Prostate gland (tissue), 2 donors: Measurements from ENCODE around the gene GMDS. TPM values are rescaled to one million over a fixed set of nuclear protein-coding genes. Genes with fewer than 3 reads are reported as not detected.

Experiments used
- DNase-seq: peaks from one replicate; pipeline ENCODE4 v3.0.0-alpha.2; 2019; ENCODE audit warnings: low spot score
- H3K27ac ChIP-seq, 2 donors: fragments of 200-600 bp; sonication (generic); 2 replicates each; pipeline ENCODE4 v1.5.1; 2017 to 2019
- H3K27me3 ChIP-seq: fragments of 200-600 bp; sonication (generic); replicated peaks from 2 replicates; pipeline ENCODE4 v1.5.1; 2019; ENCODE audit not compliant: insufficient read depth
- H3K36me3 ChIP-seq, 2 donors: fragments of 200-600 bp; sonication (generic); 1 replicate in 1 of 2; 2 replicates in 1 of 2; pipeline versions ENCODE4 v1.5.1 to v1.8.1; 2017 to 2019
- H3K4me1 ChIP-seq: fragments of 200-600 bp; sonication (generic); replicated peaks from 2 replicates; pipeline ENCODE4 v1.5.1; 2019
- H3K4me3 ChIP-seq, 2 donors: fragments of 200-600 bp; sonication (generic); 2 replicates each; pipeline ENCODE4 v1.5.1; 2017 to 2019
- H3K9me3 ChIP-seq: fragments of 200-600 bp; sonication (generic); 2 replicates; pipeline ENCODE4 v1.5.1; 2017
- POLR2A ChIP-seq: fragments of 450-650 bp; IDR thresholded peaks from one replicate; pipeline ENCODE4 v1.6.1; 2016; ENCODE audit warnings: antibody characterized with exemption, mild to moderate bottlenecking
- POLR2AphosphoS5 ChIP-seq: sonication (generic); formaldehyde crosslinking; IDR thresholded peaks from one replicate; pipeline ENCODE4 v1.6.1; 2017; ENCODE audit warnings: antibody characterized with exemption
- WGBS: methylation state at CpG from one replicate; pipeline ENCODE4 v1.1.5; 2018; 5-methylcytosine and 5-hydroxymethylcytosine counted together
- intact Hi-C: fragments of 100-400 bp; cut with DNase I; formaldehyde crosslinking; loops from one replicate; pipeline ENCODE4 v1.14.2; 2022
- total RNA-seq, 2 donors: library from RNA; depleted of rRNA; stranded (reverse); fragments of >200 nt; gene quantifications; one replicate each; pipeline ENCODE4 v1.1.0, GENCODE V29; 2016
- TF ChIP-seq, protein P1 (sequence below), 4 experiments: fragments of 200-600 bp in 2 of 4; fragments of 450-650 bp in 2 of 4; sonication (generic) in 2 of 4; IDR thresholded peaks; 1 replicate in 3 of 4; 2 replicates in 1 of 4; pipeline ENCODE4 v1.5.1; 2016 to 2019; ENCODE audit warnings: antibody characterized with exemption in 4 of 4, mild to moderate bottlenecking in 2 of 4, moderate library complexity in 2 of 4

The GMDS gene
- total RNA-seq, 2 donors from 2014 or later = 24.9 to 29.9 TPM

DNA sequence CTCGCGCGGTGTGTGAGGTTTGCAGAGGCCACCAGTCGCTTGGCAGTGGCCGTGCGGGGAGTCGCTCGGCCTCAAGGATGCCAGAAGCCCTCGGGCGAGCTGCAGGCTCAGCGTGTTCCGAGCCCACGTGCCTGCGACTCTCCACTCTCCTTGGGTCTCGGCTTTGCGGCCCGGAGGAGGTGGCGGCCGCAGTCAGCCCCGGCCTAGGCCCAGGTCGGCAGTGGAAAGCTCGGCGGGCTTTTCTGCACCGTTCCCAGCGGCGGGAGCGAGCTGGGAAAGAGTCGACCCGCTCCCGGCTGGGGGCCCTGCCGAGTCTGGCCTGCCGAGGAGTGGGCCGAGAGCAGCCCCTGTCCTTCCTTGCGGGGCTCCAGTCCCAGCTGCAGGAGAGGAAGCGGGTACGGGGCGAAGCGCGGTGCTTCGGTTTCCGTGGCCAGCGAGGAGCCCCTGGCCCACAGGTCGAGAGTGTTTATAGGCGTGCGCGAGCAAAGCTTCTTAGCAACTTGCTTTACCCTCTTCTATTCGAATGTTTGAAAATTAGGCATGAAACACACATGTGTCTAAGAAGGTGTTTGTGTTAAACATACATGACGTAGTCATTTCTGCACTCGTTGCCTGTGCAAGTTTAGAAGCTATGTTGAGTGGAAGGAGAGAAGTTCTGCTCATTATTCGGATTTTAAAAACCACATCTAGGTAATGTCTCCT, 630.1 kb downstream of the GMDS start:
- DNase-seq = no peak
- no peaks in the 10 kb centered on the region for H3K36me3 ChIP-seq
- peak overlapping the region; percentile 51 to 58 for H3K4me3 ChIP-seq
- H3K9me3 ChIP-seq = no peaks in the 10 kb centered on the region
- WGBS = 60% methylated on average over 25 of the region's 50 CpGs
- TF ChIP-seq, protein P1, sequence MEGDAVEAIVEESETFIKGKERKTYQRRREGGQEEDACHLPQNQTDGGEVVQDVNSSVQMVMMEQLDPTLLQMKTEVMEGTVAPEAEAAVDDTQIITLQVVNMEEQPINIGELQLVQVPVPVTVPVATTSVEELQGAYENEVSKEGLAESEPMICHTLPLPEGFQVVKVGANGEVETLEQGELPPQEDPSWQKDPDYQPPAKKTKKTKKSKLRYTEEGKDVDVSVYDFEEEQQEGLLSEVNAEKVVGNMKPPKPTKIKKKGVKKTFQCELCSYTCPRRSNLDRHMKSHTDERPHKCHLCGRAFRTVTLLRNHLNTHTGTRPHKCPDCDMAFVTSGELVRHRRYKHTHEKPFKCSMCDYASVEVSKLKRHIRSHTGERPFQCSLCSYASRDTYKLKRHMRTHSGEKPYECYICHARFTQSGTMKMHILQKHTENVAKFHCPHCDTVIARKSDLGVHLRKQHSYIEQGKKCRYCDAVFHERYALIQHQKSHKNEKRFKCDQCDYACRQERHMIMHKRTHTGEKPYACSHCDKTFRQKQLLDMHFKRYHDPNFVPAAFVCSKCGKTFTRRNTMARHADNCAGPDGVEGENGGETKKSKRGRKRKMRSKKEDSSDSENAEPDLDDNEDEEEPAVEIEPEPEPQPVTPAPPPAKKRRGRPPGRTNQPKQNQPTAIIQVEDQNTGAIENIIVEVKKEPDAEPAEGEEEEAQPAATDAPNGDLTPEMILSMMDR (IDR thresholded peaks at IDR 0.05) = no peak
- TF ChIP-seq POLR2A (no peak), POLR2AphosphoS5 (no peak)
- H3K27ac ChIP-seq = peak overlapping the region; percentile 83 to 91
- no peaks in the 10 kb centered on the region for H3K4me1 ChIP-seq
- H3K27me3 ChIP-seq = peaks cover 8% of the 10 kb centered on the region
- intact Hi-C loops = no loop called here

DNA sequence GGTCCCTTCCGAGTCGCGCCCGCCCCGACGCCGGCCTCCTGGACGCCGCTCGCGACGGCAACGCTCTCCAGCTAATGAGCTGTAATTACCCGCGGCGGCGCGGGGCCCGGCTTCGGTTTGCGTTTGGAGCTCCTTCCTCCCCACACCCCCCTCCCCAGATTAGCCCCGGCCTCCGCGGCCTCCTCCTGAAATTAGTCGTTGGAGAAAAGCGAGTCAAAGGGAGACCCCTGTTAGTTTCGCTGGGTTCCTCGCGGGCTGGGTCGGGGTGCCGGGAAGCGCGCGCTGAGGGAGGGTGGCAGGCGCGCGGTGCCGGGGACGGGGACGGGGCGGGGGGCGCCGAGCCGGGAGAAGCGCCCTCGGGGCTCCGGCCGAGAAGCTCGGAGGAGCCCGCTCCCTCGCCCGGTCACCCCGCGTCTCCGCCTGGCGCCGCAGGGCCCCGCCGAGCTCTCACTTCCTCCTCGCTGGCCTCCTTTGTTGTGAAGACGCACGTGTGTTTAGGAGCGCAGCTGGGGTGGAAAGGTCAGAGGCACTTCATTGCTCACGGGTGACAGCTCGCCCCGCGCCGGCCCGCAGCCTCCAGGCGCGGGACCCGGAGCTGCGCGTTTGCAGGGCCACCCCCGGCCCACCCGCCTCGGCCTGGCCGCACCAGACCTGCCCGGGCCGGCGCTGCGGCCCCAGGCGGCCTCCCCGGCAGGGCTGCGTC, 630.8 kb downstream of the GMDS start:
- Histone ChIP-seq H3K27ac (peak overlapping the region; percentile 83 to 91), H3K27me3 (peaks cover 5% of the 10 kb centered on the region), H3K36me3 (no peaks in the 10 kb centered on the region), H3K4me3 (peak overlapping the region; percentile 51 to 58), H3K9me3 (no peaks in the 10 kb centered on the region), H3K4me1 (no peaks in the 10 kb centered on the region)
- WGBS = 37% methylated on average over 84 of the region's 85 CpGs
- TF ChIP-seq POLR2A (no peak), POLR2AphosphoS5 (no peak)
- TF ChIP-seq, protein P1 (IDR thresholded peaks at IDR 0.05) = no peak
- intact Hi-C loops = no loop called here
- no peak for DNase-seq

DNA sequence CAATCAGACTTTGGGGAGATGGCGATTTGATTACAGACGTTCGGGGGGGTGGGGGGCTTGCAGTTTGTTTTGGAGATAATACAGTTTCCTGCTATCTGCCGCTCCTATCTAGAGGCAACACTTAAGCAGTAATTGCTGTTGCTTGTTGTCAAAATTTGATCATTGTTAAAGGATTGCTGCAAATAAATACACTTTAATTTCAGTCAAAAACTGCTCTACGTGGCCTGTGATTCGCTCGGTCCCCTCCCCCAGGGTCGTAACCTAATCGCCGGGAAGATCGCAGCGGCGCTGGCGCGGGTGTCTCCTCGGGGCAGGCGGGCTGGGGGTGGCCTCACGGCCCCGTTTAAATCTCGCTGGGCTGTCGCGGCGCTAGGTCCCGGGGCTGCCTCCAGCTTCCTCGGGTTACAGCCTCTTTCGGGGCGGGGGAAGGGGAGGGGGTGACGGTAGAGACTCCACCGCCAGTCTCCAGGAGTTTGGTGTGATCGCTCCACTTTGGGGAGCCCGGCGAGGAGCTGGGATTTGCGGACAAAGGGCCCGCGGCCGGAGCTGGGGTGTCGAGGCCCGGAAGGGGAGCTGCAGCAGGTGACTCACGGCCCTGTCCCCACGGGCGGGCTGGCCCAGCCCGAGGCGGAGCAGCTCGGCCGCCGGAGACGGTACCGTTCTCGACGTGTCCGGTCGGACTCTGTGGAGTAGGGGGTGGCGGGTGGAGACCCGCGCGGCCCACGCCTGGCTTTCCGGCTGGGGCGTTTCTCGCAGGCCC, 631.5 kb downstream of the GMDS start:
- 13% methylated on average over 45 of the region's 60 CpGs for WGBS
- Histone ChIP-seq H3K9me3 (no peaks in the 10 kb centered on the region), H3K4me1 (no peaks in the 10 kb centered on the region), H3K36me3 (no peaks in the 10 kb centered on the region), H3K27ac (peak overlapping the region; percentile 83 to 91), H3K27me3 (peaks cover 5% of the 10 kb centered on the region), H3K4me3 (peak overlapping the region; percentile 51 to 58)
- intact Hi-C loops = no loop called here
- DNase-seq = no peak
- TF ChIP-seq POLR2AphosphoS5 = no peak
- no peak for TF ChIP-seq POLR2A
- TF ChIP-seq, protein P1 (IDR thresholded peaks at IDR 0.05) = no peak

DNA sequence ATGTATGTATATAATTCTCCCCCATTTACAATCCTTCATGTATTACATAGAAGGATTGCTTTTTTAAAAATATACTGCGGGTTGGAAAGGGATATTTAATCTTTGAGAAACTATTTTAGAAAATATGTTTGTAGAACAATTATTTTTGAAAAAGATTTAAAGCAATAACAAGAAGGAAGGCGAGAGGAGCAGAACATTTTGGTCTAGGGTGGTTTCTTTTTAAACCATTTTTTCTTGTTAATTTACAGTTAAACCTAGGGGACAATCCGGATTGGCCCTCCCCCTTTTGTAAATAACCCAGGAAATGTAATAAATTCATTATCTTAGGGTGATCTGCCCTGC, 632.1 kb downstream of the GMDS start:
- no peaks in the 10 kb centered on the region for H3K4me1 ChIP-seq
- WGBS = 41% methylated on average over 3 of the region's 3 CpGs
- TF ChIP-seq, protein P1 (IDR thresholded peaks at IDR 0.05) = no peak
- no peak for TF ChIP-seq POLR2AphosphoS5
- TF ChIP-seq POLR2A = no peak
- no peak for DNase-seq
- H3K27me3 ChIP-seq = peaks cover 5% of the 10 kb centered on the region
- H3K27ac ChIP-seq = peak overlapping the region; percentile 83 to 91
- intact Hi-C loops = no loop called here
- H3K4me3 ChIP-seq = peak overlapping the region; percentile 51 to 58
- H3K36me3 ChIP-seq = no peaks in the 10 kb centered on the region
- H3K9me3 ChIP-seq = no peaks in the 10 kb centered on the region
